ENCODE measurements around the gene RO60.
"Not testable (repeated sequence)": the region's sequence is repeated elsewhere in the genome, so short reads cannot be mapped to it uniquely, and the experiment has no call there.

RO60 gene

GRCh38 chr1:193059282-193060114 is at the start of gene RO60, which contains the start of gene UCHL5:
TSS of gene RO60 (plus strand) at chr1:193059612. CDS start at chr1:193069055, 9,443 bp downstream.
TSS of gene UCHL5 (minus strand) at chr1:193059360. CDS start at chr1:193059260, 100 bp downstream.
- peak; percentile 96 for DNase-seq

GRCh38 chr1:193011406-193011805 is 48.0 kb upstream of the RO60 start:
- DNase-seq: no peak

GRCh38 chr1:193013005-193013404 is 46.4 kb upstream of the RO60 start:
- no peak for DNase-seq

DNA sequence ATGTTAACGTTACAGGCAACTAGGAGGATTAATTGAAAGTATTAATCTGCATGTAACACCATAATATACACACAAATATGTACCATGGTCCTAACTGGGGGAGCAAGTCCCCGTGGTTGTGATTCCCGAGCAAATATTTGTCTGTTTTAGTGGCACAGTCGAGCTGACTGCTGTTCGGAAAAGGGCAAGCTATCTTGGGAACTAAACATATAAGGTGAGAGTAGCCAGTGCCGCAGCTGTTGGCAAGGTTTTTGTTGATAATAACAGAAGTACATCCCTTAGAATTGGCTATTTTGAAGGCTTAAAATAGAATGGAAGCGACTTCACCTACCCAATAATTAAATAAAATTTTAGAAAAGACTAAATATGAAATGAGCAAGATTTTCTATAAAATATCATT is 45.7 kb upstream of the RO60 start:
- DNase-seq: no peak

- DNase-seq: no peak
These were observed 45.0 kb upstream of the RO60 start for GRCh38 chr1:193014400-193014799.

GRCh38 chr1:193016788-193017187 is 42.6 kb upstream of the RO60 start:
- no peak for DNase-seq

GRCh38 chr1:193019442-193020026 is 39.9 kb upstream of the RO60 start:
- DNase-seq: no peak

DNA sequence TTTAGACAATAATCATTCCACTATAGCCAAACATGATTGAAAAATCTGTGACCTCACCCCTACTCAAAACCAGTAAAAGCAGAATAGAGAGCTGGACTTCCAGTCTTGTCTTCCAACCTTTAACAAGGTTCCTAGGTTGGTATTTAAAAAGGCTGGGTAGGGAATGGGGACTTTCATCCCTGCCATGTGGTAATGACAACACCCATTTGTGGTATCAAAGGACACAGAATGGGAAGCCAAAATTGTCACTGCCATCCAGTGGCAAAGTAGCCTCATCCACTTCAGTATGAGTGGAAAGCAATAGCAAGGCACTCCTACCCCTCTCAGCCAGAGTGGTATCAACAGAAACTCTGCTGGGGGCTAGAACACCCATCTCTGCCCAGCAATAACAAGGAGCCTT is 34.2 kb upstream of the RO60 start:
- DNase-seq: no peak

DNA sequence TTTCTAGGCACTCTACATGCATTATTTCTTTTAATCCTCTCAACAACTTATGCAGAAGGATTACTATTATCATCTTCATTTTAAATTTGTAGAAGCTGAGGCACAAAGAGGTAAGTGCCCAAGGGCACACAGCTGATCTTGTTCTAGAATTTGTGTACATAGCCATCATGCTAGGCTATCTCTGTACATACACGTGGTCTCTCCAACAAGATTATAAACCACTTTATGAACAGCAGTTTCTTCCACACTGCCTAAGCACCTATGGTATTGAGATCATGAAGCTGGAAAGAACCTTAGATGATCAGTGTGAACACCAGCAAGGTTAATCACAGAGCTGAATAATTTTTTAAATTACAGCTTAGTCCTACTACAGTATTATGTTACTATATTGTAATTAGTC is 29.1 kb upstream of the RO60 start:
- no peak for DNase-seq

DNA sequence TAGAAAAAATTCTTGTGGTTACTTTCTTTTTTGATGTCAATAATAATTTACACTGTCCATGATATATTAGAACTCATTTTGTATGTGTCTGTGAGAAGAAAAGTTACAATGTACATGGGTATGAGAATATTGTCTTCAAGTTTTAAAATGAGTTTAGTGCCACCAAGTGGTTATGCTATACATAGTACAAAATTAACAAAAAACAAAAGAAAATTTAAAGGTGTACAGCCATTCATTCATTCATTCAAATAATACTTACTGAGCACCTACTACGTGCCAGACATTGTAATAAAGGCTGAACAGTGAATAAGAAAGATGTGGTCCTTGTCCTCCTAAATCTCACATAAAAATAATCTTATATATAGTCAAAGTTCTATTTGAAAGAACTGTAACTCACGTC is 28.0 kb upstream of the RO60 start:
- no peak for DNase-seq

GRCh38 chr1:193032643-193033427 is 26.6 kb upstream of the RO60 start:
- not testable (repeated sequence) for DNase-seq

DNA sequence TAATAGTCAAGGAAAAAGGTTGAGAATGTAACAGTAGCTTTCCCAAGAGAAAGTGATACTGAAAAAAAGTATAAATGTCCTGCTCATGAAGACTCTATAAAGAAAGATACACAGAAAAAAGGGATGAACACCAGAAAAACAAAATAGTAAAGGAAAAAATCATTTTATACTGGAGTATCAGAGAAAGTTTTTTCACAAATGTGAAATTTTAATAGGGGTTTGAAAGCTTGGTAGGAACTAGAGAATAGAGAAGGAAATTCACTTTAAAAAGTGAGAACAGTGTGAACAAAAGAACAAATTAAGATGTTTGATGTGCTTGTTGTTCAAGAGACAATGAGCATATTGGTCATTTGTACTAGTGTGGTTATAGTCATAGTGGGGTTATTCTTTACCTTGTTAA is 25.8 kb upstream of the RO60 start:
- no peak for DNase-seq

DNA sequence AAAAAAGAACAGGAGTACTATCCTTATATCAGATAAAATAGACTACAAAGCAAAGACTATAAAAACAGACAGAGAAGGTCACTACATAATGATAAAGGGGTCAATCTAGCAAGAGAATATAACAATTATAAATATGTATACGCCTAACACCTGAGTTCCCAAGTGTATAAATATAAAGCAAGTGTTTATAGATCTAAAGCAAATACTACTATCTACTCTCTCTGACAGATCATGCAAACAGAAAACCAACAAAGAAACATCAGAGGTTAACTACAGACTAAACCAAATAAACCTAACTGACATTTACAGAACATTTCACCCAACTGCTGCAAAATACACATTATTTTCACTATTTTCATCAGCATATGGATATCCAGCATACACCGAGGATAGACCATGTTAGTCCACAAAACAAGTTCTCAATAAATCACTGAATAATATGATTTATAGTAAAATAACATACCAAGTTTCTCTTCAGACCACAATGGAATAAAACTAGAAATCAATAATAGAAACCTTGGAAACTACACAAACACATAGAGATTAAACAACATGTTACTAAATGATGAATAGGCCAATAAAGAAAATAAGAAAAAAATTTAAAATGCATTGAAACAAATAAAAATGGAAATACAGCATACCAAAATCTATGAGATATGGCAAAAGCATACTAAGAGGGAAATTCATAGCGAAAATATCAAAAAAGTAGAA is 22.9 kb upstream of the RO60 start:
- DNase-seq: no peak

GRCh38 chr1:193040011-193040410 is 19.4 kb upstream of the RO60 start:
- no peak for DNase-seq

DNA sequence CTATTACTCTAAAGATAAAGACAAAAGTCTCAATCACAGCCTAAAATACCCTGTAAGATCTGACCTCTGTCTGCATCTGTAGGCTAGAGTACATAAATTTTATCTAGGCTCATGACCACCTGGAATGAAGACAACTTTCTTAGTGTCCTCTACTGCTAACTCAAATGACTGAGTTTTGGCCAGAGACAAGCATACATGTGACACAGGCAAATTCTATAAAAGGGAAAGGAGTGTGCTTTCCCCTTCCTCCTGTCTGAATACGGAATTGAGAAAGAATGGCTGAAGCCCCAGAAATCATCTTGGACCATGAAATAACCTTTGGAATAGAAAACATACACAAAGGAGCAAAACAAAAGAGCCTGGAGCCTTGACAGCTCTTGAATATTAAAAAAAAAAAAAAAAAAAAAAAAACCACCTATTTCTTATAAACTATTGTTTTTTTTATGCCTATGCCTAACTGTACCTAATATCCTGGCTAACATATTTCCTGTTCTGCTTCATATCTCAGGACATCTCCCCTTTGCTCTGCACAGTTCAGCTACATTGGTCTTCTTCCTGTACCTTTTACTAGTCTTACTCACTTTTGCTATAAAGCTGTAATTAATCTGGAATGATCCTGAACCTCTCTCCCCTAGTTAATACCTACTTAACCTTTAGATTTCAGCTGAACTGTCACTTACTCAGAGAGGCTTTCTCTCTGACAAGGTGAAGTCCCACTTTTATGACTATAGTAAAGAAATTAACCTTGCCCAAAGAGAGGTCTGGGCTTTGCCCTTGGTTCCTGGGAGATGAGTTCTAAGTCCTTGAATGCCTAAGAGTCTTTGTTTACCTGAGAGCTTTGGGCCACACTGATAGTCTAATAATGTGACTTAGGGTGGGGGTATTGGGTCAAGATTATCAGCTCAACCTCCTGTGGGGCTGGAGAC is 16.4 kb upstream of the RO60 start:
- no peak for DNase-seq

- not testable (repeated sequence) for DNase-seq
These were observed 10.5 kb upstream of the RO60 start for GRCh38 chr1:193048913-193049312.

GRCh38 chr1:193054169-193054675 is 5.2 kb upstream of the RO60 start:
- no peak for DNase-seq

- peak; percentile 81 for DNase-seq
These were observed 707 bp upstream of the RO60 start for GRCh38 chr1:193058529-193059281.

DNA sequence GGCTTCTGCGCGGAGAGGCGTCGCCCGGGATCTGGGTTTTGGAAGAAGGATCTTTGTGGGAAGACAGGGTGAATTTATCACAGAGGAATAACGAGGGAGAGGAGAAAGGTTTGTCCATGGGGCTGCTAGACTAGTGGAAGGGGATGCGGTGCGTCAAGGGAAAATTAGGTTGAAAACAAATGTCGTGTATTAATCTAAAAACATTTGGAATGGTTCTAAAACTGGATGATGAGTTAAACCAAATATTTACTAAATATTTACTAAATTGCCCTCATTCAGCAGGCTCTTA is 647 bp downstream of the RO60 start:
- DNase-seq: no peak

DNA sequence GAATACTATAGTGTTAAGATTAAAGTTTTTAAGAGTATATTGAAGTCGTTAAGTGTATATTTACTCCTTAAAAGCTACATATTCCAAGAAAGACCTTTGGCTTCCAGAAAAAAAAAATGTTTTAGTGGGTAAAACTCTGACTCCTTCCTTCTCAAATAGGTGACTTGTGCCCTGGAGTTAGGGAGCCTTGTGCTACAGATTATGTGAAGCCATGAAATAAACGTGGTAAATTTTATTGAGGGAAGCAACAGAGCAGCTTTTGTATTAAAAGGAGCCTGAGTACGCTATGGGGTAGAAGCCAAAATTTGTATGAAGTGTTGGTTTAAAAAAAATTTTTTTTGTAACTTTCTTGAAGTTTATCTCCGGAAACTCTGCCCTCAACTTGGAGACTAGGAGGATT is 994 bp downstream of the RO60 start:
- DNase-seq: no peak

DNA sequence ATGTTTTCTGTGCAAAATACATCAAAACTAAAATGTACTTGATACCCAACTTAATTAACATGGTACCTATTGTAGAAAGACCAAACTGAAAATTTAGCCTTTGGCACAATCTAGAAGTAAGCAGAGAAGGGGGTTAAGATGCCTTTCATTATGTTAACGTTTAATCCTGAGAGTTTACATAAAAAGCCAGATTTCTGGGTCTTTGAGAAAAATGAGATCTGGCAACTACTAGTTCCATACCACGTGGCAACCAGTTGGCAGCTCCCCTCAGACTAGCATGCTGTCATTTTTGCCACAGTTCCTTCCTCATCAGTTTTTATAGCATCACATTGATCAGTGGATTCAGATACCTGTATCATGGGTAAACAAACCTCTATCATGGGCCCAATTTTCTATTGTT is 1.5 kb downstream of the RO60 start:
- DNase-seq: no peak
